ENCODE measurements around the gene ROPN1L. TPM values are rescaled to one million over a fixed set of nuclear protein-coding genes. Genes with fewer than 3 reads are reported as not detected.

The ROPN1L gene
- 2.5 and 3.0 TPM in 2 replicates for total RNA-seq

GRCh38 chr5:10441083-10441991 lies at the start of gene ROPN1L:
TSS of gene ROPN1L (plus strand) at chr5:10441879. CDS start at chr5:10442168, 289 bp downstream.
- intact Hi-C loops (cut with micrococcal nuclease) = loop anchor here (1.0 to 2.0 kb wide), 5 partner anchors 17 to 319 kb away; partner anchors contain the start of genes ANKRD33B, DAP and MARCHF6

- intact Hi-C loops (cut with micrococcal nuclease) = loop anchor here (2.0 kb wide), 1 partner anchor 14 kb away; no protein-coding TSS in a partner anchor
These were observed 48.9 kb upstream of the ROPN1L start for GRCh38 chr5:10392567-10393328.

DNA sequence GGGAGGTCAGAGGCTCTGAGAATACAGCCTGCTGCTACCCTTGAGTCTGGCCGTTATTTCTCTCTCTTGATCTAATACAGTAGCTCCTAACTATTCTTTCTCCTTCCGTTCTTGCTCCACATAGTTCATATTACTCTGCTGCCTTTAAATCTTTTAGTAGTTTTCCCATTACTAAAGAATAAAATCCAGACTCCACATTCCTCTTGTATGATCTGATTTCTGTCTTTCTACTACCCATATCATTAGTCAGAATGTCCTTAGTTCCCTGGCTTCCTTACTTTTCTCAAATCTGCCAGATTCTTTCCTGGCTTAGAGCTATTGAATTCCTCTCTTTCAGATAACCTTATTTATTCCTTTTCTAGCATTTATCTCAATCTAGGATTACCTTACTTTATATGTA lies 48.2 kb upstream of the ROPN1L start:
- intact Hi-C loops (cut with micrococcal nuclease) = loop anchor here (2.0 kb wide), 1 partner anchor 15 kb away; no protein-coding TSS in a partner anchor

- intact Hi-C loops (cut with micrococcal nuclease) = no loop called here
These were observed 45.1 kb upstream of the ROPN1L start for GRCh38 chr5:10396552-10396951.

GRCh38 chr5:10399839-10400238 lies 41.8 kb upstream of the ROPN1L start:
- intact Hi-C loops (cut with micrococcal nuclease) = loop anchor here (5.0 kb wide), 1 partner anchor 48 kb away; the partner anchor contains the start of gene MARCHF6

- intact Hi-C loops (cut with micrococcal nuclease) = loop anchor here (5.0 kb wide), 1 partner anchor 48 kb away; the partner anchor contains the start of gene MARCHF6
These were observed 41.3 kb upstream of the ROPN1L start for GRCh38 chr5:10400411-10400810.

GRCh38 chr5:10400831-10401230 lies 40.8 kb upstream of the ROPN1L start:
- intact Hi-C loops (cut with micrococcal nuclease) = loop anchor here (5.0 kb wide), 1 partner anchor 49 kb away; the partner anchor contains the start of gene MARCHF6

DNA sequence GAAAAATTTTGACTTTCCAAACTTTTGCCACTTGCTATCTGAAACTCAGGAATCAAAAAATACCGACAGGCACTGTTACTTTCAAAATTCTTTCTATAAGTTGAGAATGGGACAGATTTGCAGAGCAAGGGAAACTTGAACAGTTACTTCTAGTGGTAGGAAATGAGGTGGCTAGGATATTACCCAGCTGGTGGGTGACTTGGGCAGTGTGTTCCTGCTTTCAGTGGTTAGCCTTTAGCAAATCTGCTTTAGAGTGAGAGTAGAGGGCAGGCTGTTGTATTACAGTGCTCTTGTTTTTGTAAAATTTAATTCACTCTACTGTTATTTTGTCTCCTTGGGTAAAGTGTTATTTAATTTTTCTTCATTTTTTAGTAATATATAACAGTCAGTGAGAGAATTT lies 40.2 kb upstream of the ROPN1L start:
- intact Hi-C loops (cut with micrococcal nuclease) = loop anchor here (5.0 kb wide), 1 partner anchor 49 kb away; the partner anchor contains the start of gene MARCHF6

DNA sequence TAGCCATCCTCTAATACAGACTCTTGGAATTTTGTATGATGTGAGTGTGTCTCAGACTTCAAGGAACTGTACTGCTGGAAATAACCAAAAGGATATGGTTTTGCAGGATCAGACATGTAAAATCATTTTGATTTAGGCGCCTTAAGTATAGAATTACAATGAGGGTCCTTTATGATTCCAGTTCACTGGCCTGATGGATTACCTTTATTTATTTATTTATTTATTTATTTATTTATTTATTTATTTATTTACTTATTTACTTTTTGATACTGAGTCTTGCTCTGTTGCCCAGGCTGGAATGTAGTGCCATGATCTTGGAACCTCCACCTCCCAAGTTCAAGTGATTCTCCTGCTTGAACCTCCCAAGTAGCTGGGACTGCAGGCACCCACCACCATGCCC lies 37.9 kb upstream of the ROPN1L start:
- intact Hi-C loops (cut with micrococcal nuclease) = loop anchor here (5.0 kb wide), 1 partner anchor 52 kb away; the partner anchor contains the start of gene MARCHF6

DNA sequence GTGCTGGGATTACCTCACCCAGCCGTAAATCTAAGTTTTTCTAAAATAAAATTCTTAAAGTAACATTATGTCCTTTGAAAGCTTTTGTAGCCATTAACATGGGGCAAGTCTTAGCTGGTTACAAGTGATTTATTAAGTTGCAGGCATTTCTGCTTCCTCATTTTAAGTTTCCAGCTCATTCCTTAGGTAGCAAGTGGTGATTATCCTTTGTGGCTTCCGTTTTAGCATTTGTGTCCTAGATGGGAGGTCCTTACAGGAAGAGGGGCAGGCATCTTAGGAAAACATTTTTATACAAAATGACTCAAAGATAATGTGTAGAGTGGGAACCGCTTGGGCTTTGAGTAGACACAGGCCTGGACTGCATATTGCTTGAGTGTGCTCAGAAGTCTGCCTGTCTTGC lies 35.0 kb upstream of the ROPN1L start:
- intact Hi-C loops (cut with micrococcal nuclease) = no loop called here

DNA sequence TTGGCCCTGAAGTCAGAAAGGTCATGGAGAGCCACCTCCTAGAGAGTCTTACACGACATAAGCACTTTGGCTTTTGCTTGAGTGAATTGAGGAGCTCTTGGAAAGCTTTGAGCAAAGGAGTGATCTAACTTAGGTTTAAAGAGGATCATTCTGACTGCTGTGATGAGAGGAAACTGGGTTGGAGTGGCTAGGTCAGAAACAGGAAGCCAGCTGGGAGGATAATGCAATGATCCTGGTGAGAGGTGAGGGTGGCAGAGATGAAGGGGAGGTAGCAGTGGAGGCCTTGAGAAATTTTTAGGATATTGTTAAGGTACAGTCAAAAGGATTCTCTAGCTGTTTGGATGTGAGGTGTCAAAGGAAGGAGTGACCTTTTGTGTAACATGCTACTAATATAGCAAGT lies 32.2 kb upstream of the ROPN1L start:
- intact Hi-C loops (cut with micrococcal nuclease) = no loop called here

GRCh38 chr5:10410662-10411061 lies 31.0 kb upstream of the ROPN1L start:
- intact Hi-C loops (cut with micrococcal nuclease) = no loop called here

GRCh38 chr5:10411336-10411735 lies 30.3 kb upstream of the ROPN1L start:
- intact Hi-C loops (cut with micrococcal nuclease) = no loop called here

- intact Hi-C loops (cut with micrococcal nuclease) = no loop called here
These were observed 24.8 kb upstream of the ROPN1L start for GRCh38 chr5:10416868-10417267.

- intact Hi-C loops (cut with micrococcal nuclease) = no loop called here
These were observed 22.9 kb upstream of the ROPN1L start for GRCh38 chr5:10418654-10419345.

DNA sequence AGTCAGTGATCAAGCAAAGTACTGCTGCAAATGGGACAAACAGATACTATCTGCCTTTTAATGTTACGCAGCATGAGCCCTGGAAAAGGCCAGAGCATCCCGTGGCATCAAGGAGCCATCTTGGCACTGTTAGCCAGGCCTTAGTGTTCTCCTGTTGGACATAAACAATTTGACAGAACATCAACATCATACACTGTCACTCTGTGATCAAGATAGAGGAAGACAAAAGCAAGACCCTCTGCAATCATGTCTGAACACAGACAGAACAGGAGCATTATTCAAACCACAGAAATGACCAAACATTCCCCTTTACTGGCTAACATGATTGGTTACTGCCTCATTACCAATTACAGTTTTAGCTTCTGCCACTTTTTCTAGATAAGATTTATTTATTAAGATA lies 21.2 kb upstream of the ROPN1L start:
- intact Hi-C loops (cut with micrococcal nuclease) = no loop called here

DNA sequence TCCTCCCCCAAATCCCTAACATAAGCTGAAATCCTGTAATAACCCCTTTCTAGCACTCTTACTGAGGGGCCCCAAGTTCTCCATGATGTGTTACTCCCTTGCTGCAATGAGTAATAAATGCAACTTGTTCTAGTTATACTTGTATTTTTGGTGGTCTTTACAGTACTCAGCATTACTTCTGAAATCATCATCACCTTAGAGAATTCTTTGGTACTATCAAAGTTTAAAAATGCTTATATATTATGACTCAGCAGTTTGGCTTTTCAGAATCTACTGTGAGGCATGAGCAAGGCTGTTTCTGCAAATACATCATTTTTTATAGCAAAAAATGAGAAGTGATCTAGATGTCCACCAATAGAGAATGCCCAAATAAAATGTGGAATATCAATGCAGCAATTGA lies 20.7 kb upstream of the ROPN1L start:
- intact Hi-C loops (cut with micrococcal nuclease) = no loop called here

DNA sequence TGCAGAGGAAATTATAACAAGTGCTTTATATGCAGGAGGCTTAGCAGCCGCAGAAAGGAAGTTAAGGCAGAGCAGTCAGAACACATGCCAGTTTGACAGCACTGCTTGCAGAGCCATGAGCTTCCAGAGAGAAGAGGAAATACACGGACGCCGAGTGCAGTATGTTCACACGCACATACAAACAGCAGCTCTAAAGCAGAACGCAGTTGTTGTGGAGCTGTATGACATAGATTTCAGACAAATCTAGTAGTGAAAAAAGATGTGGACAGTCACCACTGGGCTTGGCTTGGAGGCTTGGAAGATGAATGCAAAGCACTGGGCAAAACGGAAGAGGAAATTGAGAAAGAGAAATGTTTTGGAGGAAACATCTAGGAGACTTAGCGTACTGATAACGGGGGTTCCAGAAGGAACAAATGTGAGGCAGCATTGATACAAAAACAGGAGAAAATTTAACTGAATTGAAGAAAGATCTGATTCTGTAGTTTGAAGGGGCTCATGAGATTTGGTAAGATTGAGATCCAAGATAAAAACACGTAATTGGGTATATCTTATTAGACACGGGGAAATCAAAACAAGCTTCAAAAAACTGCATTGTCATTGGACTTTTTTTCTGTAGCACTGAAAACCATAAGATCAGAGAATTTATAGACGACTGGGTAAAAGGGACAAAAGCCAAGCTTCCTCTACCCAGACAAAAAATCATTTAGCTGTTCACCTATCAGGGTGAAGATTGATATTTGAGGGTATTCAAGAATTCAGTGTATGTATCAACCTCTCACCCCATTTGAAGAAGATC lies 19.6 kb upstream of the ROPN1L start:
- intact Hi-C loops (cut with micrococcal nuclease) = no loop called here

DNA sequence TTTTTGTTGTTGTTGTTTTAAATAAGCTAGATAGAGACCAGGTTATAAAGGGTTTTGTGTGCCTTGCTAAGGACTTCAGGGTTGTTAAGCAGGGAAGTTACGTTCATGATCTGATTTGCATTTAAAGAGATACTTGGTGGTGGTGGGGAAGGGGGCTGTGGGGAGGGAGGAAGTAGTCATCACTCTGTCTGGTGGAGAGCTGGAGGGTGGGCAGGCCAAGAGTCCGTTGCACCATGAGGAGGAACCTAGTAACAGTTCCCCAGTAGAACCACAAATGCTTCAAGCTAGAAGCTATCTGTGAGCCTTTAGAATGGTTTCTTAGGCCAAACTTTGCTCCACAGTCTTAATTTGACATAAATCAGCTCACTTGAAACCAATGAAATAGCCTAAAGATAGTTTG lies 18.7 kb upstream of the ROPN1L start:
- intact Hi-C loops (cut with micrococcal nuclease) = no loop called here

DNA sequence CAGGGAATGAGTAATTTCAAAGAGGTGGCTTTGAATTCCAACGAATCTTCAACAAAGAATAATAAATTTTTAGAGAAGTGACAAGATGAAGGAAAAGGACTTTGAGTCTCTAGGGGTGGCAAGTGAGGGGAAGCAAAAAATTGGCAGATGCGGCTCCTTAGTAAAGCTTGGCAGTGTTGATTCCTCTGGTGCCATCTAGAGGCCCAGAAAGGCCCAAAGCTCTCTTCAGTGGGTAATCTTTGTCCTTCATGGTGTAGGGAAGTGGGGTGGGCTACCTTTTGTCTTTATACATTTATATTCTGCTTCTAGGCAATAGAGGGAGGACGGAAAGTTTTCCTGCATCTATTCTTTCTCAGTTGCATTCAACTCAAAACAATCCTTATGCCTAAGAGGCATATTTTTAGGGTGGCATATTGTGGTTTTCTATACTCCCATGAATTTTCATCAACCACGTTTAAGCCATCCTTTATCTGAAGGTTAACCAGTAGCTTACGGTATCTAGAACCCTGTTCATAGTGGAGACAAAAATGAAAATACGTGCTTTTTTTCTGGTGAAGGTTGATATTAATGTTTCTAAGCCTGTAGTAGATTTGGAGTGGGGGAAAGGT lies 17.5 kb upstream of the ROPN1L start:
- intact Hi-C loops (cut with micrococcal nuclease) = loop anchor here (1.0 to 2.0 kb wide), 2 partner anchors 17 to 140 kb away; partner anchors contain the start of gene ROPN1L

All from T-helper 1 cell treated with Interleukin-12 subunit alpha and Interleukin-12 subunit beta and Interleukin-4 antibody, amounts not matched to agents 30 ng/mL and 1 ng/mL, for 36 hours (primary cell).